NCI-H774 (cell line): ENCODE results near the gene EPN1.

Source experiments
- DNase-seq: peaks from one replicate; lab custom pipeline; 2025; lab: John Stamatoyannopoulos, UW

The EPN1 gene

GRCh38 chr19:55660991-55661390 lies 14.0 kb upstream of the EPN1 start:
- no peak for DNase-seq

- DNase-seq: no peak
These were observed 13.2 kb upstream of the EPN1 start for GRCh38 chr19:55661826-55662225.

- no peak for DNase-seq
These were observed 11.0 kb upstream of the EPN1 start for GRCh38 chr19:55663846-55664536.

- DNase-seq: no peak
These were observed 8.6 kb upstream of the EPN1 start for GRCh38 chr19:55666343-55667005.

GRCh38 chr19:55667006-55667381 lies 8.0 kb upstream of the EPN1 start:
- no peak for DNase-seq

GRCh38 chr19:55667511-55667910 lies 7.5 kb upstream of the EPN1 start:
- no peak for DNase-seq

- DNase-seq: no peak
These were observed 7.1 kb upstream of the EPN1 start for GRCh38 chr19:55667958-55668357.

GRCh38 chr19:55668603-55669348 lies 6.2 kb upstream of the EPN1 start:
- no peak for DNase-seq

GRCh38 chr19:55669418-55670279 lies 5.4 kb upstream of the EPN1 start:
- no peak for DNase-seq

- peak; percentile 39 for DNase-seq
These were observed 4.6 kb upstream of the EPN1 start for GRCh38 chr19:55670280-55671053.

- DNase-seq: no peak
These were observed 4.0 kb upstream of the EPN1 start for GRCh38 chr19:55671054-55671378.

- DNase-seq: no peak
These were observed 2.6 kb upstream of the EPN1 start for GRCh38 chr19:55672418-55672817.

- DNase-seq: no peak
These were observed 1.6 kb upstream of the EPN1 start for GRCh38 chr19:55673465-55673864.

GRCh38 chr19:55673889-55674288 lies 1.1 kb upstream of the EPN1 start:
- DNase-seq: no peak

- no peak for DNase-seq
These were observed 576 bp upstream of the EPN1 start for GRCh38 chr19:55674459-55674840.

- DNase-seq: no peak
These were observed 782 bp downstream of the EPN1 start for GRCh38 chr19:55675661-55676354.

- no peak for DNase-seq
These were observed 1.4 kb downstream of the EPN1 start for GRCh38 chr19:55676383-55676782.

GRCh38 chr19:55676889-55677505 lies 2.0 kb downstream of the EPN1 start:
- DNase-seq: no peak

- DNase-seq: no peak
These were observed 2.6 kb downstream of the EPN1 start for GRCh38 chr19:55677572-55678028.

- no peak for DNase-seq
These were observed 3.2 kb downstream of the EPN1 start for GRCh38 chr19:55678121-55678671.
